Adrenal gland (tissue), 5 donors: ENCODE measurements around the gene SNX8.

ENCODE experiments used
- CTCF ChIP-seq, 6 experiments: fragments of 450-650 bp in 4 of 6; fragments of 200-600 bp in 2 of 6; sonication (generic) in 1 of 6; IDR thresholded peaks; 1 replicate in 5 of 6; 2 replicates in 1 of 6; pipeline versions ENCODE4 v1.5.1 to v1.8.0; 2016 to 2021; ENCODE audit warnings: antibody characterized with exemption in 6 of 6, mild to moderate bottlenecking in 2 of 6, moderate library complexity in 1 of 6
- POLR2A ChIP-seq, 2 donors: fragments of 450-650 bp; IDR thresholded peaks; one replicate each; pipeline ENCODE4 v1.6.1; 2017; ENCODE audit warnings: antibody characterized with exemption in 2 of 2, mild to moderate bottlenecking in 2 of 2, moderate library complexity in 1 of 2
- donor health status: DM: no; HTN: no; CAD: no.

DNA sequence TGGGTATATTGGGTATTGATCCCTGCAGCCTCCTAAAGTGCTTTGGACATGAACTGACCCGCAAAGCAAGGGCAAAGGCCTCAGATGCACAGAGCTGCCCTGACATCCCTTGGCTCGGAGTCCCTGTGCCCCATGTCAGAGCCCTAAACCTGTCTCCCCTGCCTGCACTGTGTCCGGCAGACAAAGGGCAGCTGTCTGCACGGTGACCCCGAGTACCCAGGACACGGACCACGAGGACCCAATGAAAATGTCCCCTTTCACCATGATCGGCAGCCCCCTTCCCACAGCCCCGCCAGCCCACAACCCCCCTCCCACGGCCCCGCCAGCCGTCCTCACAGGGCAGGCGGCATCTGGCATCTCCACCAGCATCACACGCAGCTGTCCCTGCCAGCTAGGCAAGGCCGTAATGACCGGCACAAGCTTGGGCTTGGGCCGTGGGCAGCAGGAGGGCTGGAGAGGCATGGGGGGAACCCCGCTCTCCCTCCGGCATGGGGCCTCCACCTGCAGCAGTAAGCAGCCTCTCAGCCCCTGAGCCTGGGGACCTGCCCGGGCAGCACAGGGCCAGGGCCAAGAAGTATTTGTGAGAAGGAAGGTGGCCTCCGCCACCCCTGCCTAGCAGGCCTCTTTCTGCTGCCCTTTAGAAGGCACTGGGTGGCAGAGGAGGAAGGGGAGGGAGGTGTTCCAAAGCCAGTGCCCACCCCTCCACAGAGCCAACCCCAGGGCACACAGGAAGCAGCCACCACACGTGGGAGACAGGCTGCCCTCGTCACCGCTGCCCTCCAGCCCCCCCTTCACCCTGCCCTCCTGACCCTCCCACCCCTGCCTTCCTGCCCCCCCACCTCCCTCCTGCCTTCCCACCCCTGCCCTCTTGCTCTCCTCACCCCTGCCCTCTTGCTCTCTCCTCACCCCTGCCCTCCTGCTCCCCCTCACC, 62.1 kb downstream of the SNX8 start:
- TF ChIP-seq POLR2A (IDR thresholded peaks at IDR 0.05) (no peak), CTCF (IDR thresholded peaks at IDR 0.05) (no peak)
